A673 (cell line): ENCODE measurements around the gene CCDC116. TPM values are rescaled to one million over a fixed set of nuclear protein-coding genes. Genes with fewer than 3 reads are reported as not detected.

ENCODE experiments used
- BruUV-seq: library from RNA; stranded (reverse); fragments of 400-500 nt; replicated peaks from 2 replicates; lab custom pipeline; 2021; lab: Mats Ljungman, UMichigan
- CTCF ChIA-PET: fragments of 300-600 bp; sonication (Branson Sonifier 250); formaldehyde crosslinking; loops from one replicate; lab custom pipeline; 2022; ENCODE audit warnings: antibody characterized with exemption; lab: Charles Lee
- POLR2A ChIA-PET: fragments of 300-600 bp; sonication (Branson Sonifier 250); formaldehyde crosslinking; loops from one replicate; lab custom pipeline; 2022; ENCODE audit warnings: antibody characterized with exemption; ENCODE audit not compliant: low non-redundant PET; lab: Charles Lee
- DNase-seq: peaks from one replicate; pipeline ENCODE4 v3.0.0-alpha.2; 2015; ENCODE audit warnings: low spot score
- H3K27ac ChIP-seq: fragments of 200-600 bp; sonication (generic); 2 replicates; pipeline ENCODE4 v1.5.1; 2016; ENCODE audit warnings: mixed run types, low read depth, mild to moderate bottlenecking, mixed read lengths, antibody characterized with exemption, low read length; ENCODE audit not compliant: poor library complexity, severe bottlenecking
- H3K27me3 ChIP-seq: fragments of 200-600 bp; sonication (generic); replicated peaks from 2 replicates; pipeline ENCODE4 v1.6.1; 2017; ENCODE audit warnings: mixed run types, low read depth, mild to moderate bottlenecking, mixed read lengths, antibody characterized with exemption, low read length; ENCODE audit not compliant: insufficient read depth, poor library complexity
- H3K36me3 ChIP-seq: fragments of 200-600 bp; sonication (generic); 2 replicates; pipeline ENCODE4 v1.6.1; 2016; ENCODE audit warnings: mixed run types, mild to moderate bottlenecking, mixed read lengths, antibody characterized with exemption, low read length; ENCODE audit not compliant: insufficient read depth, poor library complexity, severe bottlenecking
- H3K4me1 ChIP-seq: fragments of 200-600 bp; sonication (generic); 2 replicates; pipeline ENCODE4 v1.6.1; 2017; ENCODE audit warnings: mixed run types, mild to moderate bottlenecking, mixed read lengths, antibody characterized with exemption, low read length; ENCODE audit not compliant: insufficient read depth, poor library complexity, severe bottlenecking
- H3K4me3 ChIP-seq: fragments of 200-600 bp; sonication (generic); 2 replicates; pipeline ENCODE4 v1.5.1; 2016; ENCODE audit warnings: low read depth, mixed run types, mild to moderate bottlenecking, mixed read lengths, low read length; ENCODE audit not compliant: poor library complexity, severe bottlenecking
- H3K9me3 ChIP-seq: fragments of 200-600 bp; sonication (generic); 2 replicates; pipeline ENCODE4 v1.6.1; 2016; ENCODE audit warnings: mixed run types, low read depth, mild to moderate bottlenecking, mixed read lengths, antibody characterized with exemption, low read length; ENCODE audit not compliant: poor library complexity, severe bottlenecking
- CTCF ChIP-seq: fragments of 300-800, 200-600 bp; sonication (generic); conservative IDR thresholded peaks from 2 replicates; pipeline ENCODE4 v1.5.1; 2017; ENCODE audit warnings: low read depth, mild to moderate bottlenecking, antibody characterized with exemption, low read length, moderate library complexity, mixed read lengths
- EZH2 ChIP-seq: fragments of 200-600 bp; sonication (generic); IDR thresholded peaks from 2 replicates; pipeline ENCODE4 v1.6.1; 2017; ENCODE audit warnings: borderline replicate concordance, low read depth, mild to moderate bottlenecking, mixed read lengths, antibody characterized with exemption, low read length; ENCODE audit not compliant: poor library complexity, severe bottlenecking
- intact Hi-C: fragments of 100-400 bp; cut with micrococcal nuclease; formaldehyde crosslinking; loops from one replicate; pipeline ENCODE4 v1.10.0; 2022; ENCODE audit not compliant: unreplicated experiment
- total RNA-seq: library from RNA; stranded (reverse); gene quantifications from 2 replicates; pipeline ENCODE4 v1.2.3, GENCODE V29; 2021

Gene CCDC116
- total RNA-seq, 1 experiment from 2014 or later, result 1.3 TPM

DNA sequence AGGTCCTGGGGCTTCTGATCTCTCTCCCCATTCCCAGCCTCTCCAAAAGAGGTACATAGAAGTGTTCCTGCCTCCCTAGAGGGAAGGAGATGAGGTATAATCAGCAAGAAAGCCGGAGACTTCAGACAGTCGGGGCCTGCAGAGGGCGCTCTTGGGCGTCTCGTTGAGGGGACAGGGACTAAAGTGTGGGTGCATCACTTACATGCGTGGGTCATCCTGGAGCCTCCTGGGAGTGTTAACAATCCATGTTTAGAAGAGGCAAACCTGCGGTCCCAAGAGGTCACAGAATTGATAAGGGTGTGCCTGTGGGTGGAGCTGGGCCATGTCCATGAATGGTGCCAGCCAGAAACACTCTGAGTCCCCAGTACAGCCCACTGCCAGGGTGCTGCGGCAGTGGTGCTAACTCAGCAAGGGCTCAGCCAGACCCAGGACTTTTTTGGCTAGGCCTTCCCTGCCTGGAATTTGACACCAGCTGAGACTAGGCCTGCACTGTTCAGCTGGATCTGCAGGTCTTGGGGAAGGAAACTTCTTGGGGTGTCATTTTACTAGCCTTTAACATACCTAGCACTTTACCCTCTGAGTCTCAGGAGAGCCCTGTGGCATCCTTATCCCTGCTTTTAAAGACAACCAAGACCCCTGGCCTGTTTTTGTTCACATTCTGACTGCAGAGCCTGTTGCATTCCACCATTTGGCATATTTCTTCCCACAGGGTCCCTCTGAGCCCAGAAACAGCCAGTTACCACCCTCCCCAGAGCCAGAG lies 8.3 kb upstream of the CCDC116 start:
- no TSS peak for BruUV-seq
- Histone ChIP-seq H3K4me3 (no peak overlapping the region), H3K27me3 (no peaks in the 10 kb centered on the region), H3K27ac (peak overlapping the region; percentile 24), H3K9me3 (no peaks in the 10 kb centered on the region), H3K36me3 (peaks cover 16% of the 10 kb centered on the region), H3K4me1 (peaks cover 17% of the 10 kb centered on the region)
- CTCF ChIA-PET, result no interaction called here
- DNase-seq, result peak; percentile 62
- POLR2A ChIA-PET, result no interaction called here
- no peak for TF ChIP-seq EZH2
- TF ChIP-seq CTCF, result peak; percentile 83
- intact Hi-C loops, result no loop called here

- no TSS peak for BruUV-seq
- TF ChIP-seq CTCF (no peak), EZH2 (no peak)
- peaks cover 16% of the 10 kb centered on the region for H3K36me3 ChIP-seq
- peak overlapping the region; percentile 18 for H3K27ac ChIP-seq
- no peak overlapping the region for H3K4me3 ChIP-seq
- ChIA-PET POLR2A (no interaction called here), CTCF (no interaction called here)
- intact Hi-C loops, result loop anchor here (5.0 kb wide), 1 partner anchor 38 kb away; no protein-coding TSS in a partner anchor
- no peaks in the 10 kb centered on the region for H3K27me3 ChIP-seq
- peaks cover 17% of the 10 kb centered on the region for H3K4me1 ChIP-seq
- DNase-seq, result no peak
- H3K9me3 ChIP-seq, result no peaks in the 10 kb centered on the region
These were observed 7.4 kb upstream of the CCDC116 start for GRCh38 chr22:21624880-21625791.

GRCh38 chr22:21626073-21626734 lies 6.4 kb upstream of the CCDC116 start:
- no peaks in the 10 kb centered on the region for H3K9me3 ChIP-seq
- H3K27me3 ChIP-seq, result no peaks in the 10 kb centered on the region
- POLR2A ChIA-PET, result no interaction called here
- H3K4me1 ChIP-seq, result peaks cover 17% of the 10 kb centered on the region
- no peak for DNase-seq
- intact Hi-C loops, result loop anchor here (5.0 kb wide), 1 partner anchor 39 kb away; no protein-coding TSS in a partner anchor
- no peak overlapping the region for H3K4me3 ChIP-seq
- no TSS peak for BruUV-seq
- TF ChIP-seq EZH2 (no peak), CTCF (no peak)
- peak overlapping the region; percentile 25 for H3K27ac ChIP-seq
- peaks cover 16% of the 10 kb centered on the region for H3K36me3 ChIP-seq
- CTCF ChIA-PET, result no interaction called here
